Karpas-422 (cell line): ENCODE data around the gene WDR6. TPM values are rescaled to one million over a fixed set of nuclear protein-coding genes. Genes with fewer than 3 reads are reported as not detected.

Experiments
- DNase-seq: peaks from one replicate; pipeline ENCODE4 v3.0.0-alpha.2; 2015
- H2AFZ ChIP-seq: fragments of 200-600 bp; sonication (generic); 2 replicates; pipeline ENCODE4 v1.6.1; 2014; ENCODE audit warnings: antibody characterized with exemption, low read length, mixed read lengths
- H3K27ac ChIP-seq: fragments of 200-600 bp; sonication (generic); 2 replicates; pipeline ENCODE4 v1.5.1; 2014; ENCODE audit warnings: mild to moderate bottlenecking, low read length, moderate library complexity
- H3K27me3 ChIP-seq: fragments of 200-600 bp; sonication (generic); 2 replicates; pipeline ENCODE4 v1.6.1; 2014; ENCODE audit warnings: low read length, mixed read lengths
- H3K36me3 ChIP-seq: fragments of 200-600 bp; sonication (generic); 2 replicates; pipeline ENCODE4 v1.6.1; 2014; ENCODE audit warnings: low read length, mixed read lengths; ENCODE audit not compliant: insufficient read depth
- H3K4me1 ChIP-seq: fragments of 200-600 bp; sonication (generic); 2 replicates; pipeline ENCODE4 v1.6.1; 2014; ENCODE audit warnings: mild to moderate bottlenecking, low read length, mixed read lengths
- H3K4me2 ChIP-seq: fragments of 200-600 bp; sonication (generic); 2 replicates; pipeline ENCODE4 v1.6.1; 2014; ENCODE audit warnings: low read length, low read depth, mild to moderate bottlenecking; ENCODE audit not compliant: poor library complexity, severe bottlenecking
- H3K4me3 ChIP-seq: fragments of 200-600 bp; sonication (generic); 2 replicates; pipeline ENCODE4 v1.5.1; 2014; ENCODE audit warnings: mild to moderate bottlenecking, antibody characterized with exemption, low read length, mixed read lengths
- H3K79me2 ChIP-seq: fragments of 200-600 bp; sonication (generic); 2 replicates; pipeline ENCODE4 v1.6.1; 2014; ENCODE audit warnings: mild to moderate bottlenecking, low read length, mixed read lengths
- H3K9ac ChIP-seq: fragments of 200-600 bp; sonication (generic); 2 replicates; pipeline ENCODE4 v1.6.0; 2014; ENCODE audit warnings: low read length
- H3K9me2 ChIP-seq: fragments of 200-600 bp; sonication (generic), shearing (Covaris generic); replicated peaks from 2 replicates; pipeline ENCODE4 v1.6.0; 2014; ENCODE audit warnings: mild to moderate bottlenecking, low read length, moderate library complexity; ENCODE audit not compliant: insufficient read depth
- H3K9me3 ChIP-seq: fragments of 300-700, 200-600 bp; sonication (generic); 2 replicates; pipeline ENCODE4 v1.6.1; 2014; ENCODE audit warnings: low read length, mixed read lengths
- H4K20me1 ChIP-seq: fragments of 200-600 bp; sonication (generic); 2 replicates; pipeline ENCODE4 v1.6.1; 2014; ENCODE audit warnings: mild to moderate bottlenecking, antibody characterized with exemption, low read length, low read depth; ENCODE audit not compliant: insufficient read depth
- total RNA-seq: library from RNA; depleted of rRNA; stranded (reverse); fragments of >200 nt; shearing (Covaris generic); gene quantifications from 2 replicates; pipeline ENCODE4 v1.2.3, GENCODE V29; 2014; ENCODE audit warnings: low replicate concordance; rRNA removed

The WDR6 gene, protein sequence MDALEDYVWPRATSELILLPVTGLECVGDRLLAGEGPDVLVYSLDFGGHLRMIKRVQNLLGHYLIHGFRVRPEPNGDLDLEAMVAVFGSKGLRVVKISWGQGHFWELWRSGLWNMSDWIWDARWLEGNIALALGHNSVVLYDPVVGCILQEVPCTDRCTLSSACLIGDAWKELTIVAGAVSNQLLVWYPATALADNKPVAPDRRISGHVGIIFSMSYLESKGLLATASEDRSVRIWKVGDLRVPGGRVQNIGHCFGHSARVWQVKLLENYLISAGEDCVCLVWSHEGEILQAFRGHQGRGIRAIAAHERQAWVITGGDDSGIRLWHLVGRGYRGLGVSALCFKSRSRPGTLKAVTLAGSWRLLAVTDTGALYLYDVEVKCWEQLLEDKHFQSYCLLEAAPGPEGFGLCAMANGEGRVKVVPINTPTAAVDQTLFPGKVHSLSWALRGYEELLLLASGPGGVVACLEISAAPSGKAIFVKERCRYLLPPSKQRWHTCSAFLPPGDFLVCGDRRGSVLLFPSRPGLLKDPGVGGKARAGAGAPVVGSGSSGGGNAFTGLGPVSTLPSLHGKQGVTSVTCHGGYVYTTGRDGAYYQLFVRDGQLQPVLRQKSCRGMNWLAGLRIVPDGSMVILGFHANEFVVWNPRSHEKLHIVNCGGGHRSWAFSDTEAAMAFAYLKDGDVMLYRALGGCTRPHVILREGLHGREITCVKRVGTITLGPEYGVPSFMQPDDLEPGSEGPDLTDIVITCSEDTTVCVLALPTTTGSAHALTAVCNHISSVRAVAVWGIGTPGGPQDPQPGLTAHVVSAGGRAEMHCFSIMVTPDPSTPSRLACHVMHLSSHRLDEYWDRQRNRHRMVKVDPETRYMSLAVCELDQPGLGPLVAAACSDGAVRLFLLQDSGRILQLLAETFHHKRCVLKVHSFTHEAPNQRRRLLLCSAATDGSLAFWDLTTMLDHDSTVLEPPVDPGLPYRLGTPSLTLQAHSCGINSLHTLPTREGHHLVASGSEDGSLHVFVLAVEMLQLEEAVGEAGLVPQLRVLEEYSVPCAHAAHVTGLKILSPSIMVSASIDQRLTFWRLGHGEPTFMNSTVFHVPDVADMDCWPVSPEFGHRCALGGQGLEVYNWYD
- total RNA-seq = 82.1 and 110 TPM in 2 replicates

DNA sequence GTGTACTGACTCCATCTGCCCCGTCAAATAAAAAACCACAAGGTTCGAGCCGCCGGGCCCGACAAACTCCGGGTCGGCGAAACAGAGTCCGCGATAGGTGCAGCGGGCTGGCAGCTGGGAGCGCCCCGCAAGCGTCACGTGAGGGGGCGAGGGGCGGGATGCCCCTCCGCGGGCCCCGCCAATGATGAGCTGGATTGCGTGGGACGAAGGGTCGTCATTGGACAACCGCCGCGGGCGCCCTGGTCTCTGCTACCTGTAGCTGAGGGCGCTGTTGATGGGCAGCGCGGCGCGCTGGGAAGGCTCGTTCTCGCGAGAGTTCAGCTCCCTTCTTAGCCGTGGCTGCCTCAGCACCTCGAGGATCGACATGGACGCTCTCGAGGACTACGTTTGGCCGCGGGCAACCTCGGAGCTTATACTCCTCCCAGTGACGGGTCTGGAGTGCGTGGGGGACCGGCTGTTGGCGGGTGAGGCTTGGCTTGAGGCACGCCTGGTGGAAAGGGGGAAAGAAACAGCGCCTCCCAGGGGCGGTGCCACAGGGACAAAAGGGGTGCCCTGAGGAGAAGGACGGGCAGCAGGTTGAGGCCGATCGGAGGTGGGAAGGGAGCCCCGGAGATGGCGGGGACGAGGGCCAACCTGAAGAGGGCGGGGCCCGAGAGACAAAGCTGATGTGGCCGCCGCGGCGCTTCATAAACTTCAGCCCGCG is at the start of gene WDR6:
Gene WDR6, plus strand, starts transcription at position 324 of the 703 bp plus-strand sequence. Its CDS starts 41 bp downstream, at position 365.
- peak; percentile 99 for DNase-seq
- Histone ChIP-seq H3K79me2 (peaks cover 30% of the 10 kb centered on the region), H3K4me2 (peak within 1 kb of the TSS; percentile 93), H4K20me1 (peaks cover 7% of the 10 kb centered on the region; the same call in 1 of the 2 replicates), H3K9me2 (no peaks in the 10 kb centered on the region), H3K9me3 (no peaks in the 10 kb centered on the region), H3K27me3 (no peaks in the 10 kb centered on the region), H2AFZ (no peak within 1 kb of the TSS), H3K9ac (peak within 1 kb of the TSS; percentile 90), H3K27ac (peak within 1 kb of the TSS; percentile 85), H3K4me3 (peak within 1 kb of the TSS; percentile 82), H3K36me3 (no peaks in the 10 kb centered on the region), H3K4me1 (peaks cover 23% of the 10 kb centered on the region)

DNA sequence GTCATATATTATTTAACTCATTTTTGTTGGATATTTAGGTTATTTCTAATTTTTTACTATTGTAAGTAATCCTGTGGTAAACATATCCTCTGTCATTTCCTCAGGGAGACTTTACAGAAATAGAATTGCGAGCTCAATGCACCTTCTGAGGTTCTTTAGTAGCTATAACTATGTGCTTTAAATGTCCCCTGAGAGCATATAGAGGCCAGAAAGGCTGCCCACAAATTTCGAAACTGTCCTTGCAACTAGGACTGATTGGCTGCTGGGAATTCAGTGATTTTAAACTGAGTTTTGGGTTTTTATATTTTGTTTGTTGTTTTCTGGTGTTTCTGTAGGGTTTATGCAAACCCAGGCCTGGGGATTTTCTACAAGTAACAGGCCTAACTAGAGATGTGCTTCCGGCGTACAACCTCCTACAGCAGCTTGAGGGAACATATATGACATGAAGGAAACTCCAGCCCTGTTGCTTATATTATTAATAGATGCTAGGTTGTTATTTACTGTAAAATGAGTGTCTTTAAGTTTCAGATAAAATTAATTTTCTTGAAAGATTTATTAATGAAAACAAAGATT is 46.3 kb upstream of the WDR6 start:
- Histone ChIP-seq H3K9me2 (no peaks in the 10 kb centered on the region), H3K4me1 (peaks cover 17% of the 10 kb centered on the region), H3K27ac (peak overlapping the region; percentile 22), H3K27me3 (no peaks in the 10 kb centered on the region), H3K4me2 (peak overlapping the region; percentile 14), H3K36me3 (peaks cover 16% of the 10 kb centered on the region; the same call in 1 of the 2 replicates), H2AFZ (no peak overlapping the region), H4K20me1 (peaks cover 4% of the 10 kb centered on the region; the same call in 1 of the 2 replicates), H3K9me3 (no peaks in the 10 kb centered on the region), H3K9ac (no peak overlapping the region), H3K4me3 (no peak overlapping the region), H3K79me2 (peaks cover 58% of the 10 kb centered on the region)
- DNase-seq = peak; percentile 51

DNA sequence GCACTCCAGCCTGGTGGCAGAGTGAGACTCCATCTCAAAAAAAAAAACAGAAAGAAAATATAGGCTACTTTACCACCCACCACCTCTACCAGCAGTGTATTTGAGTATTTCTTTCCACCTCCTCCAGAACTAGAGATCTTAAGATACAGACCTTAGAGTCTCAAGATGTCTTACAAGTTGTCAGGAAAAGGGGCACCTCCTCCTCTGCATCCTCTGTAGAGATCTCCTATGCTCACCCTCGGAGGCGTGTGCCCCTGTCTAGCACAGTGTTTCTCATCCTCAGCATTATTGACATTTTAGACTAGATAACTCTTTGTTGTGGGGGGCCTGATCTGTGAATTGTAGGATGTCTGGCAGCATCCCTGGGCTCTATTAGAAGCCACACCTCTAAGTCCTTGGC is 44.9 kb upstream of the WDR6 start:
- Histone ChIP-seq H3K9me2 (no peaks in the 10 kb centered on the region), H3K9ac (no peak overlapping the region), H4K20me1 (peaks cover 6% of the 10 kb centered on the region; the same call in 1 of the 2 replicates), H3K4me1 (peaks cover 17% of the 10 kb centered on the region), H3K27me3 (no peaks in the 10 kb centered on the region), H3K36me3 (peaks cover 26% of the 10 kb centered on the region; the same call in 1 of the 2 replicates), H3K4me2 (no peak overlapping the region), H3K27ac (no peak overlapping the region), H3K79me2 (peaks cover 57% of the 10 kb centered on the region), H3K4me3 (no peak overlapping the region), H3K9me3 (no peaks in the 10 kb centered on the region), H2AFZ (no peak overlapping the region)
- DNase-seq = no peak

DNA sequence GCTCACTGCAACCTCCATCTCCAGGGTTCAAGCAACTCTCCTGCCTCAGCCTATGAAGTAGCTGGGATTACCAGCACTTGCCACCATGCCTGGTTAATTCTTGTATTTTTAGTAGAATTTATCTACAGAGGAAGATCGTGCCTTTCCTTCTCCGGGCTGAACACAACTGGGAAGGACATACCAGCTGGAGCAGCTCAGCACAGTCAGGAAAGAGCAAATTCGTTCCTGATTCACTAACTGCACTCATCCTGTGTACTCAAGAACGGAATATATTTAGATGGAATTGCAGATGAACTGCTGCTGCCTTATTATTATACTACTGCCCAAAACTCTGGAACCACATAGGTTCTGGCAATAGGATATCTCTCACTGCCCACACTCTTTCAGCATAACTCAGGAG is 44.3 kb upstream of the WDR6 start:
- Histone ChIP-seq H3K9me2 (no peaks in the 10 kb centered on the region), H3K27me3 (no peaks in the 10 kb centered on the region), H3K9me3 (no peaks in the 10 kb centered on the region), H3K9ac (no peak overlapping the region), H3K79me2 (peaks cover 53% of the 10 kb centered on the region), H3K27ac (no peak overlapping the region), H3K4me3 (no peak overlapping the region), H3K4me1 (peaks cover 17% of the 10 kb centered on the region), H2AFZ (no peak overlapping the region), H3K4me2 (no peak overlapping the region), H3K36me3 (peaks cover 29% of the 10 kb centered on the region; the same call in 1 of the 2 replicates), H4K20me1 (0 out of 2 replicates have a peak, but pooled peaks cover 3% of the 10 kb centered on the region)
- no peak for DNase-seq

DNA sequence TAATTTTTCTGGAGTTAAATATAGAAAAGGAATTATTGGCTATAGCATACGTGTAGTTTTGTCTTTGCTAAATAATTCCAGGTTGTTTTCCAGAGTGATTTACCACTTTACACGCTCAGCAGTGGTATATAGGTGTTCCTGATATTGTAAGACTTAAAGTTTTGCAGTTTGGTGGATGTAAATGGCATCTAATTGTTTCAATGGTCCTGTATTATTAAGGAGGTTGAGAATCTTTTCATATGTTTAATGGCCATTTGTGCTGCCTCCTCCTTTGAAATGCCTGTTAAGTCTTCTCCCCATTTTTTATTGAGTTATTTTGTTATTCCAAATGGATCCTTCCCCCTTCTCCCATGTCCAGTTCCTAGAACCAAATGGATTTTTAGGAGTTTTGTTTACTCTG is 43.6 kb upstream of the WDR6 start:
- no peak overlapping the region for H2AFZ ChIP-seq
- H3K27me3 ChIP-seq = no peaks in the 10 kb centered on the region
- no peak for DNase-seq
- H3K27ac ChIP-seq = no peak overlapping the region
- 0 out of 2 replicates have a peak, but pooled peaks cover 3% of the 10 kb centered on the region for H4K20me1 ChIP-seq
- H3K9me3 ChIP-seq = no peaks in the 10 kb centered on the region
- H3K9ac ChIP-seq = no peak overlapping the region
- H3K4me3 ChIP-seq = no peak overlapping the region
- peaks cover 29% of the 10 kb centered on the region; the same call in 1 of the 2 replicates for H3K36me3 ChIP-seq
- no peaks in the 10 kb centered on the region for H3K9me2 ChIP-seq
- H3K79me2 ChIP-seq = peaks cover 48% of the 10 kb centered on the region
- peaks cover 17% of the 10 kb centered on the region for H3K4me1 ChIP-seq
- no peak overlapping the region for H3K4me2 ChIP-seq

DNA sequence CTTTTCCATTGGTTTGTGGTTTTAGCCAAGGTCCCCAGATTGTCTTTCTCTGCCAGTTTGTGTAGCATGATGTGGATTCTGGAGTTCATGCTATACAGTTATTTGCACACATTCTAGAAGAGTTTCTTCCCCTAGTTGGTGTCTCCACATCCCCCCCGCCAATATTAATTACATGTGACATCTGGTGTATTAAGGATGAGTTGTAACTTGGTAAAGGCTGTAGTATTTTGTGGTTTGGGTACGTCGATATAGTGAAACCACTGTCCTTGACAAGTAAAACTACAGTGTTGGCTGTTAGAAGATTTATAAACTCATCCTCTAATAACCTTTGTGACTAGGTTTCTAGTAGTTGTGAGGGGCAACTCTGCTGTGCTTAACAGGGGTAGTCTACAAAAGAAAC is 40.8 kb upstream of the WDR6 start:
- Histone ChIP-seq H3K4me1 (no peaks in the 10 kb centered on the region), H3K9me2 (no peaks in the 10 kb centered on the region), H4K20me1 (0 out of 2 replicates have a peak, but pooled peaks cover 3% of the 10 kb centered on the region), H3K9ac (no peak overlapping the region), H2AFZ (no peak overlapping the region), H3K79me2 (peaks cover 32% of the 10 kb centered on the region), H3K27me3 (no peaks in the 10 kb centered on the region), H3K9me3 (no peaks in the 10 kb centered on the region), H3K36me3 (peaks cover 42% of the 10 kb centered on the region; the same call in 1 of the 2 replicates), H3K27ac (no peak overlapping the region), H3K4me2 (no peak overlapping the region), H3K4me3 (no peak overlapping the region)
- no peak for DNase-seq

DNA sequence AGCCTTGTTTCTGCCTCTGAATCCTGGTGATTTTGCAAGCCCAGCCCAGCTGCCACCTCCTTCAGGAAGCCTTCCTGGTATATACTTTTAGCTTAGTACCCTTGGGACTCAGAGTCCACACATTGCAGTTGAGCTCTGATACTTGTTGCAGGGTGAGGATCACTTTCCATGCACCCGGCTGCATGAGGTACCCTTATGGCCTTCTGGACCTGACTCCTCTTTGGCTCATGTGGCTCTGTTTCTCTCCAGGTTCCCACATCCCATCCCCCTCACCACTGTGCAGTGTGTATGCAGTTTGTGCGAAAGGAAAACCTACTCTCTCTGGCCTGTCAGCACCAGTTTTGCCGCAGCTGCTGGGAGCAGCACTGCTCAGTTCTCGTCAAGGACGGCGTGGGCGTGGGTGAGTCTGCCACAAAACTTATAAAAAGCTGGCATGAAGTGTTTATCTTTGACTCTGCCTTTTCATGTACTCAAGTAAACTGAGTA is 40.3 kb upstream of the WDR6 start:
- H3K4me2 ChIP-seq = no peak overlapping the region
- no peaks in the 10 kb centered on the region for H3K27me3 ChIP-seq
- peaks cover 47% of the 10 kb centered on the region; the same call in 1 of the 2 replicates for H3K36me3 ChIP-seq
- DNase-seq = no peak
- H3K4me1 ChIP-seq = no peaks in the 10 kb centered on the region
- H3K27ac ChIP-seq = no peak overlapping the region
- no peak overlapping the region for H2AFZ ChIP-seq
- no peak overlapping the region for H3K9ac ChIP-seq
- H4K20me1 ChIP-seq = 0 out of 2 replicates have a peak, but pooled peaks cover 3% of the 10 kb centered on the region
- H3K79me2 ChIP-seq = peaks cover 31% of the 10 kb centered on the region
- H3K9me3 ChIP-seq = no peaks in the 10 kb centered on the region
- H3K4me3 ChIP-seq = no peak overlapping the region
- no peaks in the 10 kb centered on the region for H3K9me2 ChIP-seq
